ENCODE measurements around the gene KCTD20.

DNA sequence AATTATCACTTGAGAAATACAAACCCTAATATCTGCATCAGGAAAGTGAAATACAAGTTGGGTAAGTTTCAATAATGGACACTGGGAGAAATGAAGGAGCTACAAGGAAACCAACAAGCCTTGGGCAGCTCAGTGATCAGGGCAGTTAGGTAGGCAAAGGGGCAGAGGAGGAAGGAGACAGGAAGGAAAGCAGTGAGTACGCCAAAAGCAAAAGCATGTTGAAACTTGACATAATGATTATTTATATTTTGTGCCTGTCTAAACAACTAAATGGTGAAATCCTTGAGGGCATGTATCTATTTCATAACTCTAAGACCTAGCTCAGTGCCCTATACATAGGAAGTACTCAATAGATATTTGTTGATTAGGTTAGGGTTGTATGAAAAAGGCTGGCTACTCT, 23.5 kb upstream of the KCTD20 start:
- no peak for TF ChIP-seq POLR2A (IDR thresholded peaks at IDR 0.05; ENCODE audit: extremely low read depth, insufficient read length)
- TF ChIP-seq, protein P1, sequence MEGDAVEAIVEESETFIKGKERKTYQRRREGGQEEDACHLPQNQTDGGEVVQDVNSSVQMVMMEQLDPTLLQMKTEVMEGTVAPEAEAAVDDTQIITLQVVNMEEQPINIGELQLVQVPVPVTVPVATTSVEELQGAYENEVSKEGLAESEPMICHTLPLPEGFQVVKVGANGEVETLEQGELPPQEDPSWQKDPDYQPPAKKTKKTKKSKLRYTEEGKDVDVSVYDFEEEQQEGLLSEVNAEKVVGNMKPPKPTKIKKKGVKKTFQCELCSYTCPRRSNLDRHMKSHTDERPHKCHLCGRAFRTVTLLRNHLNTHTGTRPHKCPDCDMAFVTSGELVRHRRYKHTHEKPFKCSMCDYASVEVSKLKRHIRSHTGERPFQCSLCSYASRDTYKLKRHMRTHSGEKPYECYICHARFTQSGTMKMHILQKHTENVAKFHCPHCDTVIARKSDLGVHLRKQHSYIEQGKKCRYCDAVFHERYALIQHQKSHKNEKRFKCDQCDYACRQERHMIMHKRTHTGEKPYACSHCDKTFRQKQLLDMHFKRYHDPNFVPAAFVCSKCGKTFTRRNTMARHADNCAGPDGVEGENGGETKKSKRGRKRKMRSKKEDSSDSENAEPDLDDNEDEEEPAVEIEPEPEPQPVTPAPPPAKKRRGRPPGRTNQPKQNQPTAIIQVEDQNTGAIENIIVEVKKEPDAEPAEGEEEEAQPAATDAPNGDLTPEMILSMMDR (IDR thresholded peaks at IDR 0.05; ENCODE audit: low read depth, low read length) = no peak
- TF ChIP-seq, protein P2, sequence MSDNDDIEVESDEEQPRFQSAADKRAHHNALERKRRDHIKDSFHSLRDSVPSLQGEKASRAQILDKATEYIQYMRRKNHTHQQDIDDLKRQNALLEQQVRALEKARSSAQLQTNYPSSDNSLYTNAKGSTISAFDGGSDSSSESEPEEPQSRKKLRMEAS (IDR thresholded peaks at IDR 0.05; ENCODE audit: low read depth, low read length) = no peak
